Parathyroid adenoma (tissue), 2 donors: ENCODE measurements around the gene KATNB1.

Experiments
- H2AFZ ChIP-seq: fragments of 300-600 bp; sonication (generic); one replicate; pipeline ENCODE4 v1.7.0; 2017; ENCODE audit warnings: antibody characterized with exemption, mild to moderate bottlenecking
- H3K27ac ChIP-seq: fragments of 300-600 bp; sonication (generic); one replicate; pipeline ENCODE4 v1.7.0; 2017
- H3K27me3 ChIP-seq: fragments of 300-600 bp; sonication (generic); one replicate; pipeline ENCODE4 v1.7.0; 2017; ENCODE audit warnings: low read length; ENCODE audit not compliant: control insufficient read depth, insufficient read depth
- H3K36me3 ChIP-seq: fragments of 300-600 bp; sonication (generic); one replicate; pipeline ENCODE4 v1.7.0; 2017; ENCODE audit warnings: low read length; ENCODE audit not compliant: control insufficient read depth, insufficient read depth
- H3K4me1 ChIP-seq: fragments of 300-600 bp; sonication (generic); one replicate; pipeline ENCODE4 v1.7.0; 2017; ENCODE audit warnings: control low read depth
- H3K4me2 ChIP-seq: fragments of 300-600 bp; sonication (generic); one replicate; pipeline ENCODE4 v1.7.0; 2017; ENCODE audit warnings: low read length
- H3K4me3 ChIP-seq: fragments of 300-600 bp; sonication (generic); one replicate; pipeline ENCODE4 v1.7.0; 2017; ENCODE audit warnings: low read depth, low read length
- H3K79me2 ChIP-seq: fragments of 300-600 bp; sonication (generic); one replicate; pipeline ENCODE4 v1.7.0; 2017; ENCODE audit warnings: control low read depth
- H3K9ac ChIP-seq: fragments of 300-600 bp; sonication (generic); one replicate; pipeline ENCODE4 v1.7.0; 2017; ENCODE audit warnings: mild to moderate bottlenecking
- H3K9me3 ChIP-seq: fragments of 300-600 bp; sonication (generic); one replicate; pipeline ENCODE4 v1.7.0; 2017; ENCODE audit warnings: low read length; ENCODE audit not compliant: control insufficient read depth
- TF ChIP-seq, protein P1 (sequence below): fragments of 300-600 bp; sonication (generic); IDR thresholded peaks from one replicate; pipeline ENCODE4 v1.7.0; 2017; ENCODE audit warnings: antibody characterized with exemption, mild to moderate bottlenecking
- donor health status: primary hyperparathyroidism.

KATNB1 gene

DNA sequence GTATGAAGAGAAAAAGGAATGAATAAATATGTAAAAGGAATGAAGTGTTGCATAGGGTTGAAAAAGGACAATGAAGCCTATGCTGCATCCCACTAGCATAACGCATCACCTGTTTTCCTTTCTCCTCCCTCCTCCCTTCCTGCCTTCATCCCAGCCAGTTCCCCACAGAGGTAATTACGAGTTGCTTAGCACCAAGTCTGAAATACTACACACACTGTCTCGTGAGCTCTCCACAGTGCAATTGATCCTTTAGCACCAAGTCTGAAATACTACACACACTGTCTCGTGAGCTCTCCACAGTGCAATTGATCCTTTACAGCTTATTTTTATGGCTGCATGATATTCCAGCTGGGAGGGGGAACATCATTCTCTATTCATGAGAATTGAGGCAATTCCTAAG is 42.0 kb upstream of the KATNB1 start:
- no peaks in the 10 kb centered on the region for H3K79me2 ChIP-seq
- H3K9me3 ChIP-seq, result no peaks in the 10 kb centered on the region
- H3K4me1 ChIP-seq, result peaks cover 8% of the 10 kb centered on the region
- no peaks in the 10 kb centered on the region for H3K27me3 ChIP-seq
- no peak overlapping the region for H3K4me2 ChIP-seq
- TF ChIP-seq, protein P1, sequence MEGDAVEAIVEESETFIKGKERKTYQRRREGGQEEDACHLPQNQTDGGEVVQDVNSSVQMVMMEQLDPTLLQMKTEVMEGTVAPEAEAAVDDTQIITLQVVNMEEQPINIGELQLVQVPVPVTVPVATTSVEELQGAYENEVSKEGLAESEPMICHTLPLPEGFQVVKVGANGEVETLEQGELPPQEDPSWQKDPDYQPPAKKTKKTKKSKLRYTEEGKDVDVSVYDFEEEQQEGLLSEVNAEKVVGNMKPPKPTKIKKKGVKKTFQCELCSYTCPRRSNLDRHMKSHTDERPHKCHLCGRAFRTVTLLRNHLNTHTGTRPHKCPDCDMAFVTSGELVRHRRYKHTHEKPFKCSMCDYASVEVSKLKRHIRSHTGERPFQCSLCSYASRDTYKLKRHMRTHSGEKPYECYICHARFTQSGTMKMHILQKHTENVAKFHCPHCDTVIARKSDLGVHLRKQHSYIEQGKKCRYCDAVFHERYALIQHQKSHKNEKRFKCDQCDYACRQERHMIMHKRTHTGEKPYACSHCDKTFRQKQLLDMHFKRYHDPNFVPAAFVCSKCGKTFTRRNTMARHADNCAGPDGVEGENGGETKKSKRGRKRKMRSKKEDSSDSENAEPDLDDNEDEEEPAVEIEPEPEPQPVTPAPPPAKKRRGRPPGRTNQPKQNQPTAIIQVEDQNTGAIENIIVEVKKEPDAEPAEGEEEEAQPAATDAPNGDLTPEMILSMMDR, result no peak
- H3K27ac ChIP-seq, result no peak overlapping the region
- no peaks in the 10 kb centered on the region for H3K36me3 ChIP-seq
- no peak overlapping the region for H3K4me3 ChIP-seq
- H2AFZ ChIP-seq, result no peak overlapping the region
- no peak overlapping the region for H3K9ac ChIP-seq

- H2AFZ ChIP-seq, result no peak overlapping the region
- no peaks in the 10 kb centered on the region for H3K9me3 ChIP-seq
- no peaks in the 10 kb centered on the region for H3K27me3 ChIP-seq
- peaks cover 8% of the 10 kb centered on the region for H3K4me1 ChIP-seq
- H3K36me3 ChIP-seq, result no peaks in the 10 kb centered on the region
- no peaks in the 10 kb centered on the region for H3K79me2 ChIP-seq
- H3K27ac ChIP-seq, result no peak overlapping the region
- TF ChIP-seq, protein P1, result no peak
- H3K9ac ChIP-seq, result no peak overlapping the region
- H3K4me3 ChIP-seq, result no peak overlapping the region
- no peak overlapping the region for H3K4me2 ChIP-seq
Measured at GRCh38 chr16:57694231-57694724, 41.3 kb upstream of the KATNB1 start.

GRCh38 chr16:57694725-57695679 is 40.6 kb upstream of the KATNB1 start, which contains the start of gene DRC7:
Gene DRC7 (plus strand): TSS chr16:57694806. CDS start chr16:57697950, 3,144 bp downstream.
- H3K79me2 ChIP-seq, result no peaks in the 10 kb centered on the region
- no peaks in the 10 kb centered on the region for H3K9me3 ChIP-seq
- no peak within 1 kb of the TSS for H3K27ac ChIP-seq
- H3K4me3 ChIP-seq, result peak within 1 kb of the TSS; percentile 59
- H3K4me2 ChIP-seq, result peak within 1 kb of the TSS; percentile 73
- TF ChIP-seq, protein P1, result no peak
- no peak within 1 kb of the TSS for H3K9ac ChIP-seq
- H3K27me3 ChIP-seq, result no peaks in the 10 kb centered on the region
- peaks cover 3% of the 10 kb centered on the region for H3K4me1 ChIP-seq
- peak within 1 kb of the TSS; percentile 33 for H2AFZ ChIP-seq
- H3K36me3 ChIP-seq, result no peaks in the 10 kb centered on the region

- TF ChIP-seq, protein P1, result no peak
- H3K27me3 ChIP-seq, result no peaks in the 10 kb centered on the region
- no peak overlapping the region for H3K4me2 ChIP-seq
- no peak overlapping the region for H3K27ac ChIP-seq
- H3K4me3 ChIP-seq, result no peak overlapping the region
- H3K79me2 ChIP-seq, result no peaks in the 10 kb centered on the region
- H3K9me3 ChIP-seq, result no peaks in the 10 kb centered on the region
- H3K9ac ChIP-seq, result no peak overlapping the region
- peaks cover under 1% of the 10 kb centered on the region for H3K4me1 ChIP-seq
- no peak overlapping the region for H2AFZ ChIP-seq
- no peaks in the 10 kb centered on the region for H3K36me3 ChIP-seq
Measured at GRCh38 chr16:57695680-57696069, 39.9 kb upstream of the KATNB1 start.
